Cardiac ventricle fibroblast (primary cell): ENCODE measurements around the gene GOLGA6C. TPM values are rescaled to one million over a fixed set of nuclear protein-coding genes. Genes with fewer than 3 reads are reported as not detected.

Experiments
- total RNA-seq: library from RNA; depleted of rRNA; stranded (reverse); fragments of >200 nt; gene quantifications from 2 replicates; pipeline ENCODE4 v1.2.3, GENCODE V29; 2015

The GOLGA6C gene, protein sequence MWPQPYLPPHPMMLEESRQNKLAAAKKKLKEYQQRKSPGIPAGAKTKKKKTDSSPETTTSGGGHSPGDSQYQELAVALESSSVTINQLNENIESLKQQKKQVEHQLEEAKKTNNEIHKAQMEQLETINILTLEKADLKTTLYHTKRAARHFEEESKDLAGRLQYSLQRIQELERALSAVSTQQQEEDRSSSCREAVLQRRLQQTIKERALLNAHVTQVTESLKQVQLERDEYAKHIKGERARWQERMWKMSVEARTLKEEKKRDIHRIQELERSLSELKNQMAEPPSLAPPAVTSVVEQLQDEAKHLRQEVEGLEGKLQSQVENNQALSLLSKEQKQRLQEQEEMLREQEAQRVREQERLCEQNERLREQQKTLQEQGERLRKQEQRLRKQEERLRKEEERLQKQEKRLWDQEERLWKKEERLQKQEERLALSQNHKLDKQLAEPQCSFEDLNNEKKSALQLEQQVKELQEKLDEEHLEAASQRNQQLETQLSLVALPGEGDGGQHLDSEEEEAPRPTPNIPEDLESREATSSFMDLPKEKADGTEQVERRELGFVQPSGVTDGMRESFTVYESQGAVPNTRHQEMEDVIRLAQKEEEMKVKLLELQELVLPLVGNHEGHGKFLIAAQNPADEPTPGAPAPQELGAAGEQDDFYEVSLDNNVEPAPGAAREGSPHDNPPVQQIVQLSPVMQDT
- not detected in 2 replicates for total RNA-seq

DNA sequence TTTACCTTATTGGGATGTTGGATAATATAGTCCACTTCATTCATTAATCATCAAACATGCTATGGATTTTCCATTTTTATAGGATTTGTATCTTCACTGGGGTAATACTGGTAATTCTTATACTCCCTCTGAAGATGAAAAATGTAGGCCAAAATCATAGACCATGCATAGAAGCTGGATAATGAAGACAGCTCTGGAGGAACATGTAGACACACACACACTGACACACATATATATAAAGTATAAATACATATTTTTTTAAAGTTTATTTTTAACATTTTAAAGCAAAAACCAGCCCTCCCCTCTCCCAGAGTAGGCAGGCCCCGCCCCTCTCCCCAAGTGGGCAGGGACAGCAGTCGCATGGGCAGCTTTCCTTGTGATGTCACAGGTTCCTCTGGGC, at the start of gene GOLGA6C:
Gene GOLGA6C (plus strand): TSS at position 301 of the 400 bp plus-strand sequence. CDS start 265 bp downstream, outside the sequence.

DNA sequence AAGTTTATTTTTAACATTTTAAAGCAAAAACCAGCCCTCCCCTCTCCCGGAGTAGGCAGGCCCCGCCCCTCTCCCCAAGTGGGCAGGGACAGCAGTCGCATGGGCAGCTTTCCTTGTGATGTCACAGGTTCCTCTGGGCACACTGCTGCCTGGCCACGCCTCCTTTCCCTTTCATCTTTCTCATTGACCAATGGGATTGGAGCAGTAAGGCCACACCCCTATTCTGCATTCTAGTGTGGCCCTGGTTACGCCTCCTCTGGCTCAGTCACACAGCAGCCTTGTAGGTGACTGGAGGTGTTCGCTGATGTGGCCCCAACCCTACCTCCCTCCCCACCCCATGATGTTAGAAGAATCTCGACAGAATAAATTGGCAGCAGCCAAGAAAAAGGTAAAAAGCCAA, 24.4 kb downstream of the GOLGA6C start, which contains the start of gene GOLGA6D:
Gene GOLGA6D (plus strand): TSS at position 264 of the 400 bp plus-strand sequence. CDS start 41 bp downstream, at position 305.

Other genes with a start within 250 kb of the GOLGA6C start
- gene PPCDC, start 234.7 kb upstream of the GOLGA6C start, total RNA-seq, result 6.2 and 8.8 TPM in 2 replicates
- 10.7 and 11.5 TPM in 2 replicates for gene C15orf39, start 56.5 kb upstream of the GOLGA6C start, total RNA-seq
- not detected in 2 replicates for gene GOLGA6D, start 24.5 kb downstream of the GOLGA6C start, total RNA-seq
- 43.5 and 57.4 TPM in 2 replicates for gene COMMD4, start 77.7 kb downstream of the GOLGA6C start, total RNA-seq
- gene NEIL1, start 88.7 kb downstream of the GOLGA6C start, total RNA-seq, result 3.5 and 7.2 TPM in 2 replicates
- gene MAN2C1, start 110.3 kb downstream of the GOLGA6C start, total RNA-seq, result 59.9 and 70.4 TPM in 2 replicates
- 26.2 and 29.8 TPM in 2 replicates for gene SIN3A, start 193.4 kb downstream of the GOLGA6C start, total RNA-seq